HG02973 (cell line): ENCODE measurements around the gene COX4I2.

Experiments
- ATAC-seq: cut with Tn5 transposase; IDR thresholded peaks from one replicate; pipeline ENCODE4 v1.9.1; 2021; ENCODE audit warnings: moderate library complexity; ENCODE audit not compliant: unreplicated experiment

COX4I2 gene

DNA sequence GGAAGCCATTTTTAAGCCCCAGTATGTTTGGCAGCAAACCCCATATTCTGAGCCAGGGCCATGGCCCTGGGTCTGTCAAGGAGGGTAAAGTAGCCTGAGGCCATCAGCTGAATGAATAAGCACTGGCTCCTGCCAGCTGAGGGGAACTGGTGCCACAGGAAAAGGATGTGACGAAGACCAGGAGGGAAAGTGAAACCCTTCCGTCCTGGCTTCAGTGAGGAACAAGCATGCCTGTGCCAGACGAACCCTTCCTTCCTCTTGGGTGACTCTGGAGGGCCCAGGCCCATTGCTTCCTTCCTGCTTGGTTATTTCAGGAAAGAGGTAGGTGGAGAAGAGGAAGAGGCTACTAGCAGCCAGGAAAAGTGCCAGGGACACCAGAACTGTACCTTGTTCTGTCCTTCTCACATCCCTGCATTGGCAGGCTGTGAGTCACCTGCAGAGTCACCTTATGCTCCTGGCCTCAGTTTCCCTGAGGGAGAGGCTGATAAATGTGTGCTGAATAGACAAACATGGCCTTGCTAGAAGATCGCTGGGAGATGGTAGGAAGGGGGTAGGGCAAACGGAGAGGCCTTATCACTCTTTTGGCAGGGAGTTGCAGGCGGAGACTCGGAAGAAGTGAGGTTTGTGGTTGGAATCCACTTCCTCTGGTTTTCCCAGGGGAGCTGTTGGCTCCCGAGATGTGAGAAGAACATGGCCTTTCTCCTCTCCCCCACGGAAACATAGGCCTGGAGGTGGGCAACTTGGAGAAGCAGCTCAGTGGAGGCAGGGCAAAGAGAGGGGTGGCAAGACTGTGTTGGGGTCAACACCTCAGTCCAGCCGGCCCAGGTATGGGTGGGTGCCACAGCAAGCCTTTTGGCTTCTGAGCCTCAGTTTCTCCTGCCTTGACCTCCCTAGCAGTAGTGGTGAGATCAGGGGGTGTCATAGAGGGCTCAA lies 37.4 kb downstream of the COX4I2 start:
- ATAC-seq, result peak; percentile 53

DNA sequence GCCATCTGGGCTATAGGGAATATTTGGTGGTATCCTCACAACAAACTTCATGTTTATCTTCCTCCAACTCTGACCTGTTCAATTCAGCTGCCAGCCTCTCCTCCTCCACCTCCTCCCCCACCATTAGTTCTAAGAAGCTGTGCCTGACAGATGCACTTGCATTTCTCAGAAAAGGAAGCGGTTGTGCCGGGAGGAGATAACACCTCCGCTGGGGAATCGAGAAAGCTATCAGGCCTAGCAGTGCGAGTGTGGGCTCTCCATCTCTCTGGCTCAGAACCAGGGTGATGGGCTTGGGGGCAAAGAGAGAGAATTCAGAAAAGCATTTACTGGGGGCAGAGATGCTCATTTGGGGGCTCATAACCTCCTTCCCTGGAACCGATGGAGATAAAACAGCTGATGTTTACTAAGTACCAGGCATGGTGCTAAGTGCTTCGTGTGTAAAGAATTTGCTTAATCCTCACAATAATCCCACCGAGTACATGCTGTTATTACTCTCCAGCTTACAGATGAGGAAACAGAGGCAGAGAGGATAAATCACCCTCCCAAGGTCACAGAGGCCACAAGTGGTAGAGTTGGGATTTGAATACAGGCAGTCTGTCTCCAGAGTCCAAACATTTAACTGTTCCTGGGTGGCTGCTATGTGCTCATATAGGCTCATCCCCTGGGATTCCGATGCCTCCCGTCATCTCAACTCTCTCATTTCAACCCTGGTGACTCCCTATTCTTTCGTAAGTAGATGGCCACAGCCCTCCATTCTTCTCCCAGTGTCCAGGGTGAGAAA lies 38.3 kb downstream of the COX4I2 start:
- ATAC-seq, result peak; percentile 42

GRCh38 chr20:31676609-31676989 lies 38.9 kb downstream of the COX4I2 start:
- no peak for ATAC-seq

GRCh38 chr20:31677553-31678260 lies 40.0 kb downstream of the COX4I2 start:
- ATAC-seq, result no peak

DNA sequence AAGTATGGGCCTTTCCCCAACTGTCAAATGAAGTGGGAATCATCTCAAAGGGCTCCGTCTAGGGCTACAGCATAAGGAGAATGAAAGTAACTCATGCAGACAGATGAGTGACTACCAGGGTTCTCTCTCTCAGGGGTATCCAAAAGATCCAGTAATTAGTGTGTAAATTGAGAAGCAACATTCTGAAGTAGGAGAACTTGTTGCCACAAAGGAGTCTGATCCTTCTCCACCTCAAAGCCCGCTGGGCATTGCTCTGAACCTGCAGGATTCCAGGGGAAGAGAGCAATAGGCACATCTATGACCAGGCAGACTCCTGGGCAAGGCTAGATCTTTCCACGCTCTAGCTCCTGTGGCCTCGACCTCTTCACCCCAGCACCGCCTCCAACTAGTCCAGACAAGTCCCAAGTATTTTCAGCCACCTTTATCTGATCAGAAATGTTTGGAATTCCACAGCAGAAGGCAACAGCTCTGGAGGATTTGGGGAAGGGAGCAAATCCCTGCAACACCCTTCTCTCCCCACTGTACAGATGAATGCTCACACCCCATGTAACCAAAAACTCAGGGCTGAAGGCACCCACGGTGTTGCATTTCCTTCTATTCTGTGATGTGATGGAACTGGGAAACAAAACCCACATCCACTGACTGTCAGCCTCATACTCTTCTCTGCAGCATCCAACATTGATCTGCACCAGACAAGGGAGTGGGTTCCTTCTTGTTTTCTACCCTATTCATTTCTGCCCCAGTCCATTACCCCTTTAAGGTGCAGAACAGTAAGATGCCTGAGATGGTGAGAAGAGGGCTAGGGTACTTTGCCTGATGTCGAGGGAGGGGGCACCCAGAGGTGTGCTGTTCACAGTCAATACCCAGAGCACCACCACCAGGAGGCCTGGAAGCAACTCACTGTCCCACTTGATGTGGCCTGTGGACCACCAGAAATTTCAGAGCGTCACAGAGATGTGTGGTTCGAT lies 41.0 kb downstream of the COX4I2 start:
- no peak for ATAC-seq

GRCh38 chr20:31679357-31680285 lies 41.9 kb downstream of the COX4I2 start:
- ATAC-seq, result no peak

DNA sequence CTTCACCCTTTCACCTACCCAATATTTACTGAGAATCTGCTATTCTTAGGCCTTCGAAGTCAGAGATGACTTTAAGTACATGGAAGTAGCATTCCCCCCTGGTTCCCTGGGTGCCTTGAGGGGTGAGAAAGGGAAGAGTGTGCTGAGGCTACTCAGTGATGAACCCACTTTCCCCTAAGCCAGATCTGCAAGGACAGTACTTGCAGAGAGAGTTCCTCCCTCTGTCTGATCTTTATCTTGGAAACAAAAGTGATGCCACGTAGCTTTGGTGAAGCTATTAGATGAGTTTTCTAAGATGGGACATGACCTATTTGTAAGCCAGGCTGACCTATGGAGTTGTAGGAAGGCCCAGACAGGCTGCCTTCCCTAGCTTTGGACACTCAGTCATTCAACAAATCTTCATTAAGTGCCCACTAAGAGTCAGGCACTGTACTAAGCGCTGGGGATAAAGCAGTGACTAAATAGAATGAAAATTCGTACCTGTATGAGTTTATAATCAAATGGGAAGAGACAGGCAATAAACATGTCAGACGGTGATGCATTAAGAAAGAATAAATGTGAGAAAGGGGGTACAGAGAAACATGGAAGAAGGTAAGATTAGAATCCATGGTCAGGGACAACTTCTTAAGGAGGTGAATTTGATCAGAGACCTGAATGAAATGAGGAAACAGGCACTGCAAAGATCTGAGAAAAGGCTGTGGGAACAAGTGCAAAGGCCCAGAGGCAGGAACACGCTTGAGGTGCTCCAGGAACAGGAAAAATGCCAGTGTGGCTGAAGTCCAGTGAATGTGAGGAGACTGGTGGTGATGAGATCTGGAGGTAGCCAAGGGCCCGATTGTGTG lies 42.8 kb downstream of the COX4I2 start:
- ATAC-seq, result no peak

- no peak for ATAC-seq
These were observed 43.5 kb downstream of the COX4I2 start for GRCh38 chr20:31681128-31681727.

DNA sequence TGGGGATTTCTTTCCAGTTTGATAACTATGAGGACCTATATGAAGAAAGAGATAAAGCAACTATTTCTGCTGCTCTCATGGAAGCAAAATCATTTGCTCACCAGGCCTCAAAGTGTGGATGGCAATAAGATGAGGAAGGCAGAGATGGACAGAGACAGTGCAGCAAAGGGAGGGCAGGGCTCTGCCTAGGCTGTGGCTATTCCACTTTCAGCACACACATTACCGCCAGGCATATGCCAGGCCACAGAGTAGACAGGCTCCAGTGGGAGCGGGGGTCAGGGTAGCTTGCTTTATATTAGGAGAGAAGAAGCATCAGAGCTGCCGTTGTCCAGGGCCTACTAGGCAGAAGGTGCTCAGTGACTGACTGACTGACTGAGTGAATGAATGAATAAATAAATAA lies 44.1 kb downstream of the COX4I2 start:
- ATAC-seq, result no peak

DNA sequence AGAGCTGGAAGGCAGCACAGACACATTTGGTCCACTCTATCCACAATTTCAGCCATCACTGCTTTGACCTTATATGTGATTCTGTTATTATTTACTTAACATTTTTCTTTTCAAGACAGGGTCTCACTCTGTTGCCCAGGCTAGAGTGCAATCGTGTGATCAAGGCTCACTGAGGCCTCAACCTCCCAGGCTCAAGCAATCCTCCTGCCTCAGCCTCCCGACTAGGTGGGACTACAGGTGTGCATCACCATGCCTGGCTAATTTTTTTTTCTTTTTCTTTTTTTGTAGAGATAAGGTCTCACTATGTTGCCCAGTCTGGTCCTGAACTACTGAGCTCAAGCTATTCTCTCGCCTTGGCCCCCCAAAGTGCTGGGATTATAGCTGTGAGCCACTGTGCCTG lies 44.6 kb downstream of the COX4I2 start:
- no peak for ATAC-seq

- ATAC-seq, result no peak
These were observed 45.2 kb downstream of the COX4I2 start for GRCh38 chr20:31682927-31683326.

DNA sequence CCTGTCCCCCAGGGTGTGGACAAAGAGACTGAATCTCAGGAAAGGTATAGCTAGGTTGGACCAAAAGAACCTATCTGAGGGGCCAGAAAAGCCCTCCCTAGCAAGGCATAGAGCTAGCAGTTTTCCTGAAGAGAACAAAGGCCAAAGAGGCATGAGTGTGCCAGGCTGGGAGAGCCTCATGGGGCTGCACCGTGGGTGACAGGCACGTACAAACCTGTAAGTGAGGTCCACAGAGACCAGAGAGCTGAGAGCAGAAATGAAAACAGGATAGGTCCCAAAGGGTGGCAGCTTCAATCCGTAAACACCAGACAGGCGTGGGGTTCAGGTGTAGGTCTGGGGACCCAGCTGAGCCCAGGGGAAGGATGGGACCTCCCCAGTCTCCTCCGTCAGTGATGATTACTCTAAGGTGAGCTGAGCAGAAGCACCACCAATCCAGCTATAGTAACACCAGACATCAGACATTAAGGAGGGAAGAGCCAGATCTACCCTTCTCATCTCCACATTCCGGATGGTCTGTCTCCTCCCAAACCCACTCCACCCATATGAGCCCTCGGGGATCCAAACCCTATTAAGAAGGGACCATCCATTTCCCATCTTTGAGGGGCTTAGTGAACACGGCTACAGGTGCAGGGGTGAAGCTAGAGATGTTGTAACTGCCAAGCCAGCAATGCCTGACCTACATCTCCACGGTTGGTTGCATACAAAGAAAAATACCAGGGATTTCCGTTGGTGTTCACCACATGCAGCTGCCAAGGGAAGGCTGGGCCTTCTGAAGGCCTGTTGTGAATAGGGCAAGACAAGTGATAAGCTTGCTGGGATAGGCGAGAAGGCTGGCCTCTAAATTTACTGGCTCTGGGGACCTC lies 46.7 kb downstream of the COX4I2 start:
- ATAC-seq, result no peak

- ATAC-seq, result no peak
These were observed 48.3 kb downstream of the COX4I2 start for GRCh38 chr20:31685853-31686643.

DNA sequence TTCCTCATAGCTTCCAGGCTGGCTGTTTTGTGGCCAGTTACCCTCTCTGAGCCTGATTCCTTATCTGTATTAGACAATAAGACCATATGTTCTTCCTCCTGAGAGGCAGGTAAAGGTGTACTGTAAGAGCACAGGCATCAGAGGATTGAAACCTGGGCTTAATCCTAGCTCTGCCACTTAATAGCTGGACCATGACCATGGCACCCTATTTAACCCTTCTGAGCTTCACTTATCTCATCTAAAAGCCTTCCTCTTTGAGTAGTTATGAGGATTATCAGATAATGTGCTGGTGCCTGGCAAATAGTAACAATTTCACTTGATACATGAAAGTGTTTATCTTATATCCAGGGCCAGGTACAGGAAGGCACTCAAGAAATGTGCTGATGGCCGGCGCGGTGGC lies 50.1 kb downstream of the COX4I2 start:
- ATAC-seq, result no peak

DNA sequence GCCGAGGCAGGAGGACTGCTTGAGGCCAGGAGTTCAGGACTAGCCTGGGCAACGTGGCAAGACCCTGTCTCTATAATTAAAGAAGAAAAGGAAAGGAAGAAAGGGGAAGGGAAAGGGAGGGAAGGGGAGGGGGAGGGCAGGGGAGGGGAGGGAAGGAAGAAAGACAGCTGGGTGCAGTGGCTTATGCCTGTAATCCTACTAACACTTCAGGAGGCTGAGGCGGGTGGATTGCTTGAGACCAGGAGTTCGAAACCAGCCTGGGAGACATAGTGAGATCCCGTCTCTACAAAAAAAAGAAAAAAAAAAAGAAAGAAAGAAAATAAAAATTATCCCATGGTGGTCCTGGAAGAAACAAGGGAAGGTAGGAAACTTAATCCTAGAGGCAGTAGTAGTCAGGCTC lies 51.4 kb downstream of the COX4I2 start:
- no peak for ATAC-seq

DNA sequence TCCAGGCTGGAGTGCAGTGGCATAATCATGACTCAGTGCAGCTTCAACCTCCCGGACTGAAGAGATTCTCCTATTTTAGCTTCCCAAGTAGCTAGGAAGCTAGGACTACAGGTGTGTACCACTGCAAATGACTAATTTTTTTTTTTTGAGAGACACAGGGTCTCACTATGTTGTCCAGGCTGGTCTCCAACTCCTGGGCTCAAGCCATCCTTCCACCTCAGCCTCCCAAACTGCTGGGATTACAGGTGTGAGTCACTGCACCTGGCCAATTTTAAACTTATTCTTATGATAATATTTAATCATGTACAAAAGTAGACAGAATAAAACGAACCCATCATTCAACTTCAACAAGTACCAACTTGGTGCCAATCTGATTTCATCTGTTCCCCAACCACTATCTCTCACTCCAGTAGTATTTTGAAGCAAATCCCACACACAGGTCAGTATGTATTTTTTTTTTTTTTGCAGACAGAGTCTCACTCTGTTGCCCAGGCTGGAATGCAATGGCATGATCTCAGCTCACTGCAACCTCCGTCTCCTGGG lies 52.5 kb downstream of the COX4I2 start:
- ATAC-seq, result no peak
